K562 (cell line): ENCODE data around the gene AKAP6. TPM values are rescaled to one million over a fixed set of nuclear protein-coding genes. Genes with fewer than 3 reads are reported as not detected.
A peak's percentile ranks its signal among the peaks of the same experiment; 100 is the strongest.

Source experiments
- ADNP ChIP-seq: fragments of 200-800 bp; sonication (Bioruptor generic); IDR thresholded peaks from 2 replicates; pipeline ENCODE4 v1.6.1; 2016; ENCODE audit warnings: missing genetic modification characterization, missing compliant biosample characterization
- ARID1B ChIP-seq: fragments of 450-650 bp; IDR thresholded peaks from 2 replicates; pipeline ENCODE4 v1.6.1; 2016; ENCODE audit warnings: antibody characterized with exemption, mild to moderate bottlenecking, inconsistent platforms
- C11orf30 ChIP-seq: fragments of 450-650 bp; IDR thresholded peaks from 2 replicates; pipeline ENCODE4 v1.6.1; 2016; ENCODE audit warnings: low read depth, mild to moderate bottlenecking
- CBFA2T2 ChIP-seq: fragments of 450-650 bp; conservative IDR thresholded peaks from 2 replicates; pipeline ENCODE4 v1.6.1; 2017; ENCODE audit warnings: mild to moderate bottlenecking
- MAFG ChIP-seq: fragments of 450-650 bp; conservative IDR thresholded peaks from 2 replicates; pipeline ENCODE4 v1.6.1; 2016; ENCODE audit warnings: missing genetic modification characterization, missing compliant biosample characterization
- NFE2 ChIP-seq: IDR thresholded peaks from 2 replicates; pipeline ENCODE4 v1.6.1; 2014; ENCODE audit warnings: antibody characterized with exemption, low read depth
- NFE2L1 ChIP-seq: fragments of 450-650 bp; IDR thresholded peaks from 2 replicates; pipeline ENCODE4 v1.6.1; 2016; ENCODE audit warnings: missing genetic modification characterization, low read depth, mild to moderate bottlenecking, missing compliant biosample characterization, moderate library complexity, borderline replicate concordance
- POLR2B ChIP-seq: fragments of 450-650 bp; IDR thresholded peaks from 2 replicates; pipeline ENCODE4 v1.6.1; 2018; ENCODE audit warnings: low read depth; ENCODE audit not compliant: partially characterized antibody
- RBM34 ChIP-seq: fragments of 200-400 bp; formaldehyde crosslinking; IDR thresholded peaks from 2 replicates; pipeline ENCODE4 v1.6.1; 2018; ENCODE audit warnings: low read length, borderline replicate concordance; ENCODE audit not compliant: insufficient read depth
- SMAD3 ChIP-seq: fragments of 450-650 bp; formaldehyde crosslinking; conservative IDR thresholded peaks from 2 replicates; pipeline ENCODE4 v1.4.0; 2020; ENCODE audit warnings: mild to moderate bottlenecking
- SNRNP70 ChIP-seq: fragments of 200-400 bp; formaldehyde crosslinking; optimal IDR thresholded peaks from 2 replicates; pipeline ENCODE3; 2017; ENCODE audit warnings: low read depth, low read length
- TBL1XR1 ChIP-seq, 2 experiments: IDR thresholded peaks; 2 replicates each; pipeline ENCODE4 v1.6.1; 2012; ENCODE audit warnings: improper control_type of control experiment in 2 of 2, low read length in 2 of 2, mild to moderate bottlenecking in 1 of 2
- TSC22D4 ChIP-seq: fragments of 450-650 bp; IDR thresholded peaks from 2 replicates; pipeline ENCODE4 v1.6.1; 2016; ENCODE audit warnings: missing genetic modification characterization, missing biosample characterization, control low read depth
- ZNF121 ChIP-seq: sonication (generic); formaldehyde crosslinking; conservative IDR thresholded peaks from 2 replicates; pipeline ENCODE4 v1.8.0; 2022; ENCODE audit warnings: missing genetic modification reagents
- ZNF197 ChIP-seq: fragments of 200-800 bp; sonication (Bioruptor generic); IDR thresholded peaks from 2 replicates; pipeline ENCODE4 v1.6.1; 2016; ENCODE audit warnings: low read depth, missing genetic modification characterization, missing compliant biosample characterization
- ZNF311 ChIP-seq: fragments of 250-450 bp; sonication (Bioruptor Pico); IDR thresholded peaks from 2 replicates; pipeline ENCODE4 v1.4.0; 2020; ENCODE audit warnings: mild to moderate bottlenecking, moderate library complexity
- ZNF316 ChIP-seq: fragments of 450-650 bp; IDR thresholded peaks from 2 replicates; pipeline ENCODE4 v1.6.1; 2016
- ZNF384 ChIP-seq: IDR thresholded peaks from 2 replicates; pipeline ENCODE4 v1.6.1; 2012; ENCODE audit warnings: low read depth, low read length, improper control_type of control experiment
- ZNF717 ChIP-seq: fragments of 250-450 bp; sonication (Bioruptor Pico); IDR thresholded peaks from 2 replicates; pipeline ENCODE4 v1.5.0; 2021
- ZNF76 ChIP-seq: fragments of 250-450 bp; sonication (Bioruptor Pico); IDR thresholded peaks from 2 replicates; pipeline ENCODE4 v1.4.0; 2020; ENCODE audit warnings: mild to moderate bottlenecking, moderate library complexity, borderline replicate concordance
- polyA plus RNA-seq, 8 experiments: library from polyadenylated mRNA; depleted of rRNA in 4 of 8; stranded (reverse) in 5 of 8; unstranded in 3 of 8; fragments of >200 nt; fragmentation: Nextera tagmentation in 2 of 8; fragmentation: Illumina TruSeq in 1 of 8; extraction: Ambion mirVana in 2 of 8; extraction: Trizol in 1 of 8; gene quantifications; 2 replicates each; pipeline versions ENCODE4 v1.2.1 to v1.2.3, GENCODE V29; 2011 to 2014; ENCODE audit warnings: inconsistent platforms in 1 of 8, missing spikeins in 1 of 8
- total RNA-seq, 7 experiments: library from RNA; depleted of rRNA in 6 of 7; stranded (reverse); fragments of >200 nt in 6 of 7; fragmentation: Illumina TruSeq in 2 of 7; extraction: Trizol in 2 of 7; gene quantifications; 2 replicates each; pipeline versions ENCODE4 v1.2.1 to v1.2.3, GENCODE V29; 2011 to 2021; ENCODE audit warnings: low replicate concordance in 1 of 7
- TF ChIP-seq, protein P1 (sequence below): fragments of 250-450 bp; sonication (Bioruptor Pico); IDR thresholded peaks from 2 replicates; pipeline ENCODE4 v1.5.0; 2021
- TF ChIP-seq, protein P2 (sequence below): IDR thresholded peaks from 3 replicates; pipeline ENCODE4 v1.6.1; 2011; ENCODE audit warnings: borderline replicate concordance, mild to moderate bottlenecking; ENCODE audit not compliant: insufficient read length, insufficient read depth
- TF ChIP-seq, protein P3 (sequence below): IDR thresholded peaks from 2 replicates; pipeline ENCODE4 v1.6.1; 2011; ENCODE audit warnings: borderline replicate concordance, low read depth, mild to moderate bottlenecking, moderate library complexity, low read length; ENCODE audit not compliant: insufficient read depth, poor library complexity, severe bottlenecking

Gene AKAP6
- total and polyA plus RNA-seq, 9 of the 15 experiments (the other 6 are each of a cell fraction or from before 2014, with no cell fraction given), result 0.03 to 1.7 (median 0.48) TPM

DNA sequence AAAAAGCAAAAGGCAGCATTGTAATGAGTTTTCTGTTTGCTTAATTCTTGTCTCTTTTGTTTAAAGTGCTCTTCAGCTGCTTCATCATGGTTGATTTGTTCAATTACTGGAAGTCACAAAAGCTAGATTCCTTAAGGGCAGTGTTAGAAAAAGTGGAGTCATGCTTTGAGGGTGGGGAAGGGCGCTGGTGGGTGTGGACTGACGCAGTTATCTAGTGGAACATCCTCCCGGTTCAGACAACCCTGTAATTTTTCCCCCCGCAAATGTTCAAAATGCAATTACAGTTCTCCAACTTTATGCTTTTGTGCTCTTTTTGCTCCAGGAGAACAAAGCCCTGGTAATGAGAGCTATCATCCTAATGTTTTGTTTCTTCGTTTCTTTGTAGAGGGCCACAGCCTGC lies 2.1 kb downstream of the AKAP6 start (continued):
- TF ChIP-seq, protein P1, sequence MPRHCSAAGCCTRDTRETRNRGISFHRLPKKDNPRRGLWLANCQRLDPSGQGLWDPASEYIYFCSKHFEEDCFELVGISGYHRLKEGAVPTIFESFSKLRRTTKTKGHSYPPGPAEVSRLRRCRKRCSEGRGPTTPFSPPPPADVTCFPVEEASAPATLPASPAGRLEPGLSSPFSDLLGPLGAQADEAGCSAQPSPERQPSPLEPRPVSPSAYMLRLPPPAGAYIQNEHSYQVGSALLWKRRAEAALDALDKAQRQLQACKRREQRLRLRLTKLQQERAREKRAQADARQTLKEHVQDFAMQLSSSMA (CRISPR knock-in tag), result no peak
- TF ChIP-seq RBM34, result no peak
- TF ChIP-seq ZNF311, result no peak
- TF ChIP-seq ZNF197 (CRISPR knock-in tag), result no peak
- no peak for TF ChIP-seq ZNF384
- TF ChIP-seq NFE2L1, result no peak
- TF ChIP-seq MAFG (tag), result peak; percentile 41
- no peak for TF ChIP-seq ZNF76 (CRISPR knock-in tag)
- peak; percentile 71 for TF ChIP-seq ZNF316
- no peak for TF ChIP-seq POLR2B
- no peak for TF ChIP-seq ZNF717
- TF ChIP-seq ZNF121 (CRISPR knock-in tag), result no peak
- no peak for TF ChIP-seq TSC22D4 (tag)
- TF ChIP-seq ADNP (tag), result no peak
- TF ChIP-seq CBFA2T2, result no peak
- TF ChIP-seq, protein P2, sequence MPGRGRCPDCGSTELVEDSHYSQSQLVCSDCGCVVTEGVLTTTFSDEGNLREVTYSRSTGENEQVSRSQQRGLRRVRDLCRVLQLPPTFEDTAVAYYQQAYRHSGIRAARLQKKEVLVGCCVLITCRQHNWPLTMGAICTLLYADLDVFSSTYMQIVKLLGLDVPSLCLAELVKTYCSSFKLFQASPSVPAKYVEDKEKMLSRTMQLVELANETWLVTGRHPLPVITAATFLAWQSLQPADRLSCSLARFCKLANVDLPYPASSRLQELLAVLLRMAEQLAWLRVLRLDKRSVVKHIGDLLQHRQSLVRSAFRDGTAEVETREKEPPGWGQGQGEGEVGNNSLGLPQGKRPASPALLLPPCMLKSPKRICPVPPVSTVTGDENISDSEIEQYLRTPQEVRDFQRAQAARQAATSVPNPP, result no peak
- TF ChIP-seq, protein P3, sequence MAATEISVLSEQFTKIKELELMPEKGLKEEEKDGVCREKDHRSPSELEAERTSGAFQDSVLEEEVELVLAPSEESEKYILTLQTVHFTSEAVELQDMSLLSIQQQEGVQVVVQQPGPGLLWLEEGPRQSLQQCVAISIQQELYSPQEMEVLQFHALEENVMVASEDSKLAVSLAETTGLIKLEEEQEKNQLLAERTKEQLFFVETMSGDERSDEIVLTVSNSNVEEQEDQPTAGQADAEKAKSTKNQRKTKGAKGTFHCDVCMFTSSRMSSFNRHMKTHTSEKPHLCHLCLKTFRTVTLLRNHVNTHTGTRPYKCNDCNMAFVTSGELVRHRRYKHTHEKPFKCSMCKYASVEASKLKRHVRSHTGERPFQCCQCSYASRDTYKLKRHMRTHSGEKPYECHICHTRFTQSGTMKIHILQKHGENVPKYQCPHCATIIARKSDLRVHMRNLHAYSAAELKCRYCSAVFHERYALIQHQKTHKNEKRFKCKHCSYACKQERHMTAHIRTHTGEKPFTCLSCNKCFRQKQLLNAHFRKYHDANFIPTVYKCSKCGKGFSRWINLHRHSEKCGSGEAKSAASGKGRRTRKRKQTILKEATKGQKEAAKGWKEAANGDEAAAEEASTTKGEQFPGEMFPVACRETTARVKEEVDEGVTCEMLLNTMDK, result no peak
- no peak for TF ChIP-seq SMAD3 (CRISPR knock-in tag)
- TF ChIP-seq C11orf30, result peak; percentile 65
- TF ChIP-seq SNRNP70, result no peak
- peak; percentile 57 for TF ChIP-seq ARID1B
- peak; percentile 78 for TF ChIP-seq NFE2
- no peak for TF ChIP-seq TBL1XR1 (IDR thresholded peaks at IDR 0.05; ENCODE audit: low read length in 2 of 2)
